ENCODE measurements around the gene PACC1.

DNA sequence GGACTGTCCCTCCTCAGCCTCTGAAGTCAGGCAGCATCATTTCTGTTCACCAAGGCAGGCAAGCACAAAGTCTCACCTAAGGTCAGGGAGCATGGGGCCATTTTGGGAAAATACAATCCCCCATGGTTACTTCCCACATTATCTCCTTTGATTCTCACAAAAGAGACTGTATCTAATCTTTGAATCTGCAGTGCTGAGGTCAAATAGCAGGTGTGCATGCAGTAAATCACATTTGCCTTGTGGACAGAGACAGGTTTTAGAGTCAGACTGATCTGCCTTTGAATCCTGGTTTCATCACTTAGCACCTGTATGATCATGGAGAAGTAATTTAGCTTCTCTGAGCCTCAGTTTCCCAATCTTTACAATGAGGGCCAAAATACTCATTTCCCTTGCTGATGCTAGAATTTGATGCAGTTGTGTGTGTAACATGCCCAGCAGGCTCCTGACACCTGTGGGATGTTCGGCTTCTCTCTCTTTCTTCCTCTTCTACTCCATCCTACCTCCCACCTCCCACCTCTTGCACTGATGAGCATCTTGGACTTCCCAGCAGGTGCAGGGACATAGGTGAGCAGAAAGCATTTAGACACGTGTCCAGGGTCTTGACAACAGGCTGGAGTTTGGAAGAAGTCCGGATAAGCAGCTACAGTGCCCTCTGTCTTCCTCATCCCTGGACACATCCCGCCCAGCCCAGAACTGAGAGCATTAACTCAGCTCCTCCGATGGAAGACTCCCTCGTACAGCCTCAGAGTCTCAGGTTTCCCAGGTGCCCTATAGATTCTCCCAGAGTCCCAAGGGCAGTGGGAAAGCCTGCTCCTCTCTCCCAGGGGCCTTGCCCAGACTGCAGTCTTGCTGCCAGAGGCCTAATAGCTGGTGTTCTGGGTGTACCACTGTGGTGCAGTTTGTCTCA is 37.0 kb upstream of the PACC1 start:
- TF ChIP-seq POLR2A (IDR thresholded peaks at IDR 0.05): no peak
- TF ChIP-seq, protein P1, sequence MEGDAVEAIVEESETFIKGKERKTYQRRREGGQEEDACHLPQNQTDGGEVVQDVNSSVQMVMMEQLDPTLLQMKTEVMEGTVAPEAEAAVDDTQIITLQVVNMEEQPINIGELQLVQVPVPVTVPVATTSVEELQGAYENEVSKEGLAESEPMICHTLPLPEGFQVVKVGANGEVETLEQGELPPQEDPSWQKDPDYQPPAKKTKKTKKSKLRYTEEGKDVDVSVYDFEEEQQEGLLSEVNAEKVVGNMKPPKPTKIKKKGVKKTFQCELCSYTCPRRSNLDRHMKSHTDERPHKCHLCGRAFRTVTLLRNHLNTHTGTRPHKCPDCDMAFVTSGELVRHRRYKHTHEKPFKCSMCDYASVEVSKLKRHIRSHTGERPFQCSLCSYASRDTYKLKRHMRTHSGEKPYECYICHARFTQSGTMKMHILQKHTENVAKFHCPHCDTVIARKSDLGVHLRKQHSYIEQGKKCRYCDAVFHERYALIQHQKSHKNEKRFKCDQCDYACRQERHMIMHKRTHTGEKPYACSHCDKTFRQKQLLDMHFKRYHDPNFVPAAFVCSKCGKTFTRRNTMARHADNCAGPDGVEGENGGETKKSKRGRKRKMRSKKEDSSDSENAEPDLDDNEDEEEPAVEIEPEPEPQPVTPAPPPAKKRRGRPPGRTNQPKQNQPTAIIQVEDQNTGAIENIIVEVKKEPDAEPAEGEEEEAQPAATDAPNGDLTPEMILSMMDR (IDR thresholded peaks at IDR 0.05): no peak
